ENCODE measurements around the gene PTPN22.
A peak's percentile ranks its signal among the peaks of the same experiment; 100 is the strongest.

The PTPN22 gene

DNA sequence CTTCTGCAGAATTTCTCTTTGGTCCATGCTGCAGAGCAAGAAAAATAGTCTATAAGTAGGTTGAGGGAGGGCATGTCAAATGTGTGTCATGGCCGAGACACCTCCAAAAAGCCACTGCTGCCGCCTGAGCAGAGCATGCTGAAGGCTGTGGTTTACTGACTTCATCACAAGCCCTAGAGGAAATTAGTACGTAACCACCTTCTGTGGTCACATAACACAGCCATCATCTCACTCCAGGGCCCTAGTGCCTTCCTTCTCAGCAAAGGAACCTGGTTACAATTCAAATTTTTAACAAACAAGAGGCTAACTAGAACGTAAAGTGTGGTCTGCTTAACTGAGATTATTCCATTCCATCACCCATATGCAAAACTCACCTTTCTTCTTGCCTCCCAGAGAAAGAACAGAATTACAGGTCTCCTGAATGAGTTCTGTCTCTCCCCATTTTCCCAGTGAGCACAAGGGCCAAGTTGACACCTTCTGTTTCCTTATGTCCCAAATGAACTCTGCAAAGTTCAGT lies at the start of gene PTPN22:
Gene PTPN22, minus strand, starts transcription at position 116 of the 517 bp plus-strand sequence.
- peak; percentile 69 for DNase-seq (ENCODE audit: low read depth)

DNA sequence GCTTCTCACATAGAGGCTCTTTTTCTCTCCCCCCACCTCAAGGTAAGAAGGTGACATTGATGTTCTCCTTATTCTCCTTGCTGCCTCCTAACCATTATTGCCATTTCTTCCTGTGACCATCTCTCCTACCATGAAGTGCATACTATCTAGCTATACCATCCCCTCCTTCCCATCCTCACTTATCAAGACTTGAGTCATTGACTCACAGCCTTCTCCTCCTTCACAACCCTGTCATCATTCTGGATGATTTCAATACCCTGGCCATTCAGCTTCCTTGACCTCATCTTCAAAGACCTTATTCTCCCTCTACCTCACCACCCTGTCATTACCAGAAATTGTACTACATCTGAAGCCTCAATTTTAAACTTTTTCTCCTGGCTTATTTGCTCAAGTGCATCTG lies 46.7 kb upstream of the PTPN22 start:
- no peak for DNase-seq (ENCODE audit: low read depth)

DNA sequence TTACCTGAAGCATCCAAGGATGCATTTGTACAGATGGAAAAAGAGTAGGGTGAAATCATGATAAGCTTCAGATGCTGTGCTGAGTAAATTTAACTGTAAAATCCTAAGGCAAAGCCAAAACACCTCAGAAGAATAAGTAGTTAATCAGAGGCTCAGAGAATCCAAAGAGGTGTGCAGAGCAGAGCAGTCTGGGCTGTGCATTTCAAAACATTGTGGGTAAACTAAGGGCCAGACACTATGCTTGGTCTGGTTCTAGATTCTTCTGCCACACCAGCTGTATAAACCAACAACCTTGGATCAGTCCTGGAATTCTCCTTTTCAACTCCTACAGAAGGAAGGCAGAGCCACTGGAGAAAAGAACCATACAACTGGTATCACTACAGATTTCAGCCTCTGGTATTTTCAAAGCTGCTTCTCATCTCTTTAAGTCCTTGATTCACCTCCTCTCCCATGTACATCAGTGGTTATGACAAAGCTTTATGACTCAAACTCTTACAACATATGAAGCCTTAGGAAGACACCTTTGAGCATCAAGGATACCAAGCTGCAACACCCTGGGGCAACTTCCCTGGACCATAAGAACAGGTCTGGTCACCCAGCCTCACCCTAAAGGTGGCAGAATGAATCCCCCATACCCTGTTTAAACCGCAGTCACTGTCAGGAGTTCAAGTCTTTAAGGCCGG lies 46.0 kb upstream of the PTPN22 start:
- no peak for DNase-seq (ENCODE audit: low read depth)

DNA sequence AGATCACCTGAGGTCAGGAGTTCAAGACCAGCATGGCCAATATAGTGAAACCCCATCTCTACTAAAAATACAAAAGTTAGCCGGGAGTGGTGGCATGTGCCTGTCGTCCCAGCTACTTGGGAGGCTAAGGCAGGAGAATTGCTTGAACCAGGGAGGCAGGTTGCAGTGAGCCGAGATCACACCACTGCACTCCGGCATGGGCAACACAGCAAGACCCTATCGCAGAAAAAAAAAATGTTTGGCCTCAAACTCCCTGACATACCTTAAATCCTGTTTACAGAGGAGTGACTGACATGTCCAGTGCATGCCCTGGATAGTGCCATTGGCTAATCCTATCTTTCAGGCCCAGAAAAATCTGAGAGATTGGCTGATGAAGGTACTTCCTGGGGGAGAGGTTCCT lies 45.5 kb upstream of the PTPN22 start:
- no peak for DNase-seq (ENCODE audit: low read depth)

DNA sequence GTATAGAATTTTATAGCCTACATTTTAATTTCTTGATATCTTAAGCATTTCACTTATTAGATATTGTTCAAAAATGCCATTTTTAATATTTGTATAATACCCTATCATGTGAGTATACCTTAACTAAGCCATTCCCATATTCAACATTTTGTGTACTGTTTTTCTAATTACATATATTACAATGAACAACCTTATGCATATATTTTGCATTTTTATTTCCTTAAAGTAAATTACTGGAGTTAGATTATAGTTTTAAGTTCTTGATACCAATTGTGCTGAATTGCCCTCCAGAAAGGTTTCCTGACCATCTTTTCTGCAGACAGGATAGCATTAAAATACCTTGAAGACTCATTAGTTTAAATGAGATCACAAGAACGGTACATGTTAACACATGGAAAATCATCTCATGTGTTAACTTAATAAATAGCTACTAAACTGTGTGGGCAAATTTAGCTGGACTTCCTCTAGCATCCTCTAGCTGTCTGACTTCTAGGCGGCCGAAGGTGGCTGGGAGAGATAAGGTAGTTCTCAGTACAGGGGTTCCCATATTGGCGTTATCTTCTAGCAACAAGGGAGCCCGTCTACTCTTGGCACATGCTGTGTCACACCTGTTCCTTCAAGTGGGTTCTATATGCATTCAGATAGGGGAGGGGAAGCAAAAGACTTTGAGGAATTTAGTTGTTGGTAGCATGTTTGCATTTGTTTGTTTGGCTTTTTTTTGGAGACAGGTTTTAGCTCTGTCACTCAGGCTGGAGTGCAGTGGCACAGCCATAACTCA lies 42.6 kb upstream of the PTPN22 start:
- DNase-seq (ENCODE audit: low read depth), result no peak

DNA sequence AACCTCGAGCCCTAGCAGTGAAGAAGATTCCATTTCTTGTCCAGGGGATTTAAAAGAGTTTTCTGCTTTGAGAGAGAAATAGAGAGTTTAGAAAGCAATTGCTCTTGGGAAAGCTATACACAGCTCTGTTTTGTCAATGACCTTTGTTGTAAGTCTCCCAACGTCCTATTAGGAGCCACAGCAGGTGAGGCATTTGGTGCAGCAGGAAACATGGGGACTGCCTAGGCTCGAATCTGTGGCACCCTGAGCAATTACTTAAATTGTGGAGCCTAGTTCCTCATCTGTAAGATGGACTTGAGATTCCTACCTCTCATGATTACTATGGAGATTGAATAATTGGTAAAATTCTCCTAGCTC lies 41.8 kb upstream of the PTPN22 start:
- DNase-seq (ENCODE audit: low read depth), result no peak

DNA sequence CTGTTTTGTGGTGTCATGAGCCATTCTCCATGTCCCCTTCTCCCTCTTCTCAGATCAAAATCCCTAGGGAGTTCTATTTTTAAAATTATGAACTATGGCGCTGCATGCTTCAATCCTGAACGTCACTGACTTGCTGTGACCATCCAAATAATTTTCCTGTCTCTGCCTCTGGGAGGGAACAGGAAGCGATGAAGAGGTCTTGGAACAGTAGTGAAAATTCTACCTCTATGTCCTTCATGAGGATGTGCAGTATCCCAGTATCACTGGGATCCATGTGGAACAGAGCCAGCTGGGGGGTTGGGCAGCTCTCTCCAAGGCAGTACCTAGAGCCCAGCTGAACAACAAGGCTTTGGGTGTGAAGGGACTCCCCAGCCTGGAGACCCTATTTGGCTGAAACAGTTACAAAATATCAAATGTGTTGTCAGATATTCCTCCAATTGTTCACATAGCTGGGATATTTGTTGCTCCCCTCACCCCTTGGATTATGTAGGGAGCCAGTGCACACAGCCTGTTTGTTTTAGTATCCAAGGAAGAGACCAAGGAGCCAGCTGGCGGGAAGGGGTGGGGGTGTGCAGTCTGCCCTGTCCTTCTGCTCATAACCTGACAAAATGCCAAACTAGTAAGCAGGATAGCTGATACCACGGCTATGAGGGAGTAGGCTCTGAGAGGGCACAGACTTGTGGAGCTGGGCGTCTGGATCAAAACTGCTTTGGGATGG lies 41.2 kb upstream of the PTPN22 start:
- no peak for DNase-seq (ENCODE audit: low read depth)

DNA sequence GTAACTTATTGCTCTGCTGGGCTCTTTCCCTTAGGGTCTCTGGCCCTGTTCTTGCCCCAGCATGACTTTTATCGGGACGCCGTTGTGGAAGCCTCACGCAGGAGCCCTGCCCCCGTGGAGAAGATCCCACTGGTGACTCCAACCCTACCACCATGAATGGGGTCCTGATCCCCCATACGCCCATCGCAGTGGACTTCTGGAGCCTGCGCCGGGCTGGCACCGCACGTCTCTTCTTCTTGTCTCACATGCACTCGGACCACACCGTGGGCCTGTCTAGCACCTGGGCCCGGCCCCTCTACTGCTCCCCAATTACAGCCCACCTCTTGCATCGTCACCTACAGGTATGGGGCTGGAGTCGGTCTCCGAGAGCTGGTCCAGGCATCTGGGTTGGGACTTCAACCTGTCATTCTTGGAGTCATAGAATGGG lies 33.9 kb upstream of the PTPN22 start:
- DNase-seq (ENCODE audit: low read depth), result peak; percentile 16

DNA sequence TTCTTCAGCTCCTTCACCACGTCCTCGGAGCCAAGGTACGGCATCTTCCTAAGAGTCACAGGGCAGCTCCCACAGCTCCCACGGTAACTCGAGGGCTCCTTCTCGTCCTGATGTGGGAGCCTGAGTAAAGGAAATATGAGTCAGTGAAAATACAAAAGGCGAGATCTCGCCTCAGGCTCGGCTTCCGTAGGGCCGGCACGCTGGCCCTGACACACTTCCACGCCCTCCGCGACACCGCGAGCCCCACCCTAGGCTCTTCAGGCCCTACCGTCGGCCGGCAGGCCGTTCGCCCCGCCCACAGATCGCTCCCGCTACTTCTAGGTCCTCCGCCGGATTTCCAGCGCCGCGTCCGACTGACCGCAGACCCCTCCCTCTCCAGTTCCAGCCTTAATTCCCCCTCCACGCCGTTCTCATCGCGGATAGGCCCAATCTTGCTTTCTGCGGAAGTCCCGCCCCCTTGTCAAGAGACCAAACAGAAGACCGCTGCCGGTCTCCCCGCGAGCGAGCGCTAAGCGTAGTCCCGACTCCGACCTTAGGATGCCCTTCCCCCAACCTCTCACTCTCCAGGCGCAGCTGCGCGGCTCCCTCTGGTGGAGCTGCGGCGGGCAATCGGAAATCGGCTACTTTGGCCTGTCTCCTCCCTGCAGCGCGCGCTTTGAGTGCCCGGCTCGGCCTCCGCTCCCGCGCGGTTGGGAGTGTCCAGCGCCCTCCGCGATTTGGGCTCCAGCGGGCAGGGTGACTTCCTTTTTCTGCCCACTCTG lies 33.3 kb upstream of the PTPN22 start, which contains the start of the genes AP4B1 and DCLRE1B:
Gene AP4B1, minus strand, starts transcription at position 126 of the 761 bp plus-strand sequence. Its CDS starts 82 bp downstream, at position 44.
Gene DCLRE1B, plus strand, starts transcription at position 653 of the 761 bp plus-strand sequence. CDS start 261 bp downstream, outside the sequence.
- peak; percentile 96 for DNase-seq (ENCODE audit: low read depth)

DNA sequence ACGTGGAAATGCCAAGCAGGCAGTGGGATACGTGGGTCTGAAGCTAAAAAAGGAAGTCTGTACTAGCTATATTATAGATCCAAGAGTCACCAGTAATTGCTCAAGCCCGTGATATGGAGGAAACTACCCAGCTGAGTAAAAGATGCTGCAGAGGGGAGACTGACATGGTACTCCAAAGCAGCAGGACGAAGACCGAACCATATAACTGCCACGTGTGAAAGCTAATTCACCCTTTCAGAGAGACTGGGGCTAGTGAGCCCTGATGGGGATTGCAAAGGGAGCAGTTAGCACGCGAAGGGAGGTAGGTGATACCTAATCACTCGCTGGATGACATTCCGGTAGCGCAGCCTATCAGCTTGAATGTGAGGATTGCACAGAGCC lies 32.8 kb upstream of the PTPN22 start:
- no peak for DNase-seq (ENCODE audit: low read depth)

DNA sequence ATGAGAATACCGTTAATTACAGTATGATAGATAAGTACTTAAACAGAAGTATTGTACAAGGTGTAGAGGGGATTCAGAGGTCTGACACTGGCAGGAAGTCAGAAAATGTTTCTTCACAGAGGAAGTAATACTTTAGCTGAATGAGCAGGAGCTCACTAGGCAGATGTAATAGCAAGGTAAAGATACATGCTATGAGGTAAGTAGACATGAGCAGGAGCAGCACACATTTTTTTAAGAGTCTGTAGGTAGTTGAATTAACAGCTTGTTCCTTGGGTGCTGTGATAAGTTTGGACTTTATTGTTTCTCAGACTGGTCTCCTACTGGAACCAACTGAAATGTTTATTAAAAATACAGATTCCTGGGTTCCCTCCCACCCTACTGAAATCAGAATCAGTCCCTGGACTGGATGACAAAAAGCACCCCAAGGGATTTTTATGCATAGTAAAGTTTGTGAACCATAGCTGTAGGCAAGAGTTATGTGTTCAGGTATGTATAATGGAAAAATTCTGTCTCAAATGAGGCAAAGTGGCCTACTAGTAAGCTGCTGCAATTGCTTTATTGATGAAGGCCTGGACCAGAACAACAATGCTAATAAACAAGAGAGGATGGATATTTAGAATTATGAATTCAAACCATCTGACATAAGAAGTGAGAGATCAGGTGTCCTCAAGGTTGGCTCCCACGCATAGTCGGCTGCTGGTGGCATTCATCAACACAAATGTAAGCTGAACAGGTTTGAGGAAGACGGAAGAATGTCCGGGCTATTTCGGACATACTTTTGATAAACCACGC lies 32.2 kb upstream of the PTPN22 start:
- DNase-seq (ENCODE audit: low read depth), result peak; percentile 7

DNA sequence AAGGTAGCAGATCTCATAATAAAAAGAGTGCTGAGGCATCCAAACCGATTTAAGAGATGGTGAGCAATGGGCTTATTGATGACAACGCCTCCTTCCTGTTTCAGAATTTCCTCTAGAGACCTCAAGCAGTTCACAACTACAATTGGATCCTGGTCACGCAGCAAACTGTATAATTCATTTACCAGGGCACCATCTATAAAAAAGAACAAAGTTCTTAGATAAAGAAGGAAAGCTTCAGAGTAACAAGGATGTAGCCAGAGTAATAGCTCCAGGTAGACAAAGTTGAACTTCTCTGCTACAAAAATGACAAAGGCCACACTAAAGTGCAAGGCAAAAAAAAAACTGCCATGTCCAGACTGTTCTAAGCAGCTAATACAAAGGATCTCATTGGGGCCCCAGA lies 29.7 kb upstream of the PTPN22 start:
- DNase-seq (ENCODE audit: low read depth), result no peak

DNA sequence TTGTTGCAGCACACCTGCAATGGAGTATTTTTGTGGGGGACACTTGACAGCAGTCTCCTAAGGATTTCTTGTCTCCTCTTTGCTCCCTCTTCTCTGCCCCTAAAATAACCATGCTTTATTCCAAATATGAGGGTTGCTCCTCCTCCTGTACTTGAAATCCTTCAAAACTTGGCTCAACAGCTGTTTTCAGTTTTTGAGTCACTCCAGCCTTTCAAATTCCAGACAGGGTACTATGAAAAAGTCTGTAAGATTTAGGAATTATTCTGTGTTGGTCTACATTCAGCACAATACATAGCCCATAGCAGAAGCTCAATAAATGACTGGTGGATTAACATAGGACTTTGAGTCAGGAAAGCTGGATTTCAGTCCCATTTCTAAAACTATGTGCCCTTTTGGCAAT lies 27.6 kb upstream of the PTPN22 start:
- DNase-seq (ENCODE audit: low read depth), result no peak

DNA sequence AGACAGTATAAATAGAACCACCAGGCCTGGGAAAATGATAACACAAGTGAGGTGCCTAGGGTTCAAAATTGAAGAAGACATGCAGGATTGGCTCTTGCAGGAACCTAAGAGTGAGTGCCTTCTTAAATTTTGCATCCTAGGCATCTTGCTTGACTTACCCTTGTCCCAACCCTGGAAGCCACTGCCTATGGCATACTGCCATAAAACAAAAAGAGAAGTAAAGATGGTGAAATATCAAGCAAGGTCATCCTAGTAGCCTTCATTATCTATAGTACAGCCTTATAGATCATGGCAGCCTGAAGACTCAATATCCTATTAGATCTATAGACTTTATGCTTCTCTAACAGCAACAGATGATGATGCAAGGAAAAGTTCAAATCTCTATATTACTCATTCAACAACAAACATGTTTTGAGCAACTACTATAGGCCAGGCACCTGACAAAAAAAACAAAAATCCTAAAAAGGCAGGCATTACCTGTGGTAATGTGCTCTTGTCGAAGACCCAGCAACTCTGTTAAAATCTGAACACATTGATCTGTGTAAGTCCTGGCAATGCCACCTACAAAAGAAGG lies 26.8 kb upstream of the PTPN22 start:
- DNase-seq (ENCODE audit: low read depth), result no peak

DNA sequence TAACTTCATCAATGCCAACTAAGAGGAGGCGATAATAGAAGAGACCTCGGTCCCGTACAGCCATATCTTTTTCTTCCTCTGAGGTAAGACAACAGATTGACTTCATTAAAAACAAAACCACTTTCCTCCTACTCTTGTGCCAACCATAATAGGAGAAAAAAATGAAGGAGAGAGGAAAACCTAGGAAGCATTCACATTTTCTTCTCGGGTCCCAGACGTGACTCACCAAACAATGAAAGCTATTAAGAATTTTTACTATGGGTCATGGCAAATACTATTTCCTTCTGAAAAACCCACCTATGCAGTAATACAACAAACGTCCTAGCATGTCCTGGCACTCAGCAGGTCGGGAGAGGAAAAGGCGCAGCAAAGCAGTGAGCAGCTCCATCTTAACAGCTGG lies 24.4 kb upstream of the PTPN22 start:
- DNase-seq (ENCODE audit: low read depth), result no peak

DNA sequence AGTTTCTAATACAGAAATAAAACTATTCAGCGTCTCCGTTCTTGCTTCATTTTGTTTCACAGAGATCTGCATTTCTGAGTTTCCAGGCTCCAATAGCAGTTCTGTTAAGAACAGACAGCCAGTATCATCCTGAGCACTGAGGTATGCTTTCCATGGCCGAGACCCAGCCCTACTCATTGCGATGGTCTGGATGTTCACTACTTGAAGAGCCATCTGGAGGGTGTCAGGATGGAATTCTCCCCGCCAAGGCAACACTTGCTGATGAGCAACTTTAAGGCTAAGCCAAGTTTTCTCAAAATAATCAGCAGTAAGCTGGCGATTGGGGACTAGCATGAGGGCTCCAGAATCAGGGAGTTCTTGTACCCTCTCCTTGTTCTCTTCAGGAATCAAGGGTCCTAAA lies 23.6 kb upstream of the PTPN22 start:
- DNase-seq (ENCODE audit: low read depth), result no peak

DNA sequence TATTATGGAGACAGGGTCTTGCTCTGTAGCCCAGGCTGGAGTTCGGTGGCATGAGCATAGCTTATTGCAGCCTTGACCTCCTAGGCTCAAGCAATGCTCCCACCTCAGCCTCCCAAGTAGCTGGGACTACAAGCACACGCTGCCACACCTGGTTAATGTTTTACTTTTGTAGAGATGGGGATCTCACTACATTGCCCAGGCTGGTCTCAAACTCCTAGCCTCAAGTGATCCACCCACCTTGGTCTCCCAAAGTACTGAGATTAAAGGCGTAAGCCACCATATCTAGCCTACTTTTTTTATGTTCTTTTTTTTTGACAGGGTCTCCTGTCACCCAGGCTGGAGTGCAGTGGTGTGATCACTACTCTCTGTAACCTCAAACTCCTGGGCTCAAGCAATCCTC lies 21.8 kb upstream of the PTPN22 start:
- DNase-seq (ENCODE audit: low read depth), result no peak

DNA sequence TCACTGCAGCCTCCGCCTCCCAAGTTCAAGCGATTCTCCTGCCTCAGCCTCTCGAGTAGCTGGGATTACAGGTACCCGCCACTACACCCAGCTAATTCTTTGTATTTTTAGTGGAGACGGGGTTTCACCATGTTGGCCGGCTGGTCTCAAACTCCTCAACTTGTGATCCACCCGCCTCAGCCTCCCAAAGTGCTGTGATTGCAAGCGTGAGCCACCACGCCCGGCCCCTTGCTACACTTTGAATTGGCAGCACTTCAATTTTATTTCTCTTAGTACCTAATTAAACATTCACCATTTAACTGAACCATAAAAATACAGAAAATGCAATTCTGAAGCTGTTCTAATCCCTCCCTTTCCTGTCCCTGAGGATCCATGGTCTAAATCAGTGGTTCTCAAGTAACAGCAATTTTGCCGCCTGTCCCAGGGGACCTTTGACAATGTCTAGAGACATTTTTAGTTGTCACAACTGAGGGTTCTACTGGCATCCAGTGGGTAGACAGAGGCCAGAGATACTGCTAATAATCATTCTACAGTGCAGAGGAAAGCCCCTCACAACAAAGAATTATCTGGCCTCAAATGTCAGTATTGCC lies 20.2 kb upstream of the PTPN22 start:
- no peak for DNase-seq (ENCODE audit: low read depth)

DNA sequence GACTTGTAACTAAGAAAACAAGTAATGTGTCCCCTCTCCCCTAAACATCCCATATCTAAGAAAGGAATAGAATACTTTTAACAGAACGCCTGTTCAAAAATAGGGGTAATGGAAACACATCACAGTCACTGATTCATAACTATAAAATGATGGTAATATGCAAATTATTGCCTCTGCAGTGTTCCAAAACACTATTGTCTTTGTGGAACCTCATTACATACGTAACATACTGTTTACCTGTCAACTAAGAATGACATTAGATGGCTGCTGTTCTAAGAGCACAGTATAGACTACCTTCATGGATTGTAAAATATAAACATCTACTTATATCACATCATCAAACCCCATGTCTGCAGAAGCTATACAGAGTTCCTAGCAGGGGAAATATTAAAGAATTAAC lies 19.3 kb upstream of the PTPN22 start:
- DNase-seq (ENCODE audit: low read depth), result no peak
